K562 (cell line): ENCODE results near the gene AHNAK. TPM values are rescaled to one million over a fixed set of nuclear protein-coding genes. Genes with fewer than 3 reads are reported as not detected.

Experiments
- AFF4 ChIP-seq: sonication (generic); formaldehyde crosslinking; IDR thresholded peaks from 2 replicates; pipeline ENCODE4 v1.8.0; 2023; ENCODE audit warnings: mild to moderate bottlenecking, missing genetic modification reagents
- CREM ChIP-seq: IDR thresholded peaks from 2 replicates; pipeline ENCODE4 v1.6.1; 2014; ENCODE audit warnings: antibody characterized with exemption, low read depth
- CTCFL ChIP-seq: IDR thresholded peaks from 2 replicates; pipeline ENCODE4 v1.6.1; 2011; ENCODE audit warnings: borderline replicate concordance, low read depth, mild to moderate bottlenecking, moderate library complexity, low read length; ENCODE audit not compliant: insufficient read depth, poor library complexity, severe bottlenecking
- ELF1 ChIP-seq: fragments of 200-800 bp; sonication (Bioruptor generic); IDR thresholded peaks from 2 replicates; pipeline ENCODE4 v1.6.1; 2016; ENCODE audit warnings: missing genetic modification characterization, missing compliant biosample characterization
- MAZ ChIP-seq, 2 experiments: fragments of 450-650 bp in 1 of 2; sonication (generic) in 1 of 2; formaldehyde crosslinking; IDR thresholded peaks in 1 of 2; conservative IDR thresholded peaks in 1 of 2; 2 replicates each; pipeline versions ENCODE4 v1.4.0 to v1.5.0; 2020; ENCODE audit warnings: mild to moderate bottlenecking in 1 of 2, missing genetic modification reagents in 1 of 2
- MXI1 ChIP-seq: IDR thresholded peaks from 2 replicates; pipeline ENCODE4 v1.6.1; 2011; ENCODE audit warnings: low read depth, mild to moderate bottlenecking, improper control_type of control experiment, low read length
- NFIC ChIP-seq: fragments of 450-650 bp; IDR thresholded peaks from 2 replicates; pipeline ENCODE4 v1.6.1; 2017; ENCODE audit warnings: mild to moderate bottlenecking, inconsistent platforms
- POLR2AphosphoS2 ChIP-seq: IDR thresholded peaks from 2 replicates; pipeline ENCODE4 v1.6.1; 2012; ENCODE audit warnings: low read length, improper control_type of control experiment
- STAT6 ChIP-seq: sonication (generic); formaldehyde crosslinking; IDR thresholded peaks from 2 replicates; pipeline ENCODE4 v1.8.1; 2023; ENCODE audit warnings: mild to moderate bottlenecking, missing genetic modification reagents
- VEZF1 ChIP-seq: fragments of 200-800 bp; sonication (Bioruptor generic); IDR thresholded peaks from 2 replicates; pipeline ENCODE4 v1.6.1; 2017; ENCODE audit warnings: missing genetic modification characterization, missing compliant biosample characterization
- ZKSCAN3 ChIP-seq: fragments of 250-450 bp; sonication (Bioruptor Pico); IDR thresholded peaks from 2 replicates; pipeline ENCODE4 v1.4.0; 2020
- ZNF717 ChIP-seq: fragments of 250-450 bp; sonication (Bioruptor Pico); IDR thresholded peaks from 2 replicates; pipeline ENCODE4 v1.5.0; 2021
- polyA plus RNA-seq, 8 experiments: library from polyadenylated mRNA; depleted of rRNA in 4 of 8; stranded (reverse) in 5 of 8; unstranded in 3 of 8; fragments of >200 nt; fragmentation: Nextera tagmentation in 2 of 8; fragmentation: Illumina TruSeq in 1 of 8; extraction: Ambion mirVana in 2 of 8; extraction: Trizol in 1 of 8; gene quantifications; 2 replicates each; pipeline versions ENCODE4 v1.2.1 to v1.2.3, GENCODE V29; 2011 to 2014; ENCODE audit warnings: inconsistent platforms in 1 of 8, missing spikeins in 1 of 8
- total RNA-seq, 7 experiments: library from RNA; depleted of rRNA in 6 of 7; stranded (reverse); fragments of >200 nt in 6 of 7; fragmentation: Illumina TruSeq in 2 of 7; extraction: Trizol in 2 of 7; gene quantifications; 2 replicates each; pipeline versions ENCODE4 v1.2.1 to v1.2.3, GENCODE V29; 2011 to 2021; ENCODE audit warnings: low replicate concordance in 1 of 7

The AHNAK gene
- total and polyA plus RNA-seq, 9 of the 15 experiments (the other 6 are each of a cell fraction or from before 2014, with no cell fraction given), result 1.5 to 89.7 (median 45.0) TPM

- TF ChIP-seq STAT6, result peak; percentile 38; the same call in 1 of the 2 replicates
- peak; percentile 34; the same call in 1 of the 2 replicates for TF ChIP-seq NFIC
- 0 out of 2 replicates have a peak, but pooled peaks have one; percentile 12 for TF ChIP-seq ELF1
- peak; percentile 27 for TF ChIP-seq CTCFL
- TF ChIP-seq ZKSCAN3 (CRISPR knock-in tag), result no peak
- peak; percentile 90 to 97 for TF ChIP-seq MAZ (CRISPR knock-in tag; conservative IDR thresholded peaks at IDR 0.05 in 1 of 2, IDR thresholded peaks at IDR 0.05 in 1 of 2)
- TF ChIP-seq AFF4, result peak; percentile 80; the same call in 1 of the 2 replicates
- peak; percentile 91 for TF ChIP-seq POLR2AphosphoS2
- no peak for TF ChIP-seq ZNF717 (CRISPR knock-in tag)
- TF ChIP-seq CREM, result peak; percentile 9; the same call in 1 of the 2 replicates
- no peak for TF ChIP-seq MXI1
- TF ChIP-seq VEZF1 (CRISPR knock-in tag), result peak; percentile 89
These were observed 27.2 kb upstream of the AHNAK start, which contains the start of gene EEF1G (continued) for GRCh38 chr11:62573592-62574362.
